Tibial nerve (tissue), 3 donors: Measurements from ENCODE around the gene PLPPR3.

ENCODE experiments used
- POLR2A ChIP-seq, 2 donors: fragments of 450-650 bp; IDR thresholded peaks; one replicate each; pipeline ENCODE4 v1.6.1; 2017; ENCODE audit warnings: antibody characterized with exemption in 2 of 2, mild to moderate bottlenecking in 2 of 2, moderate library complexity in 2 of 2
- TF ChIP-seq, protein P1 (sequence below), 5 experiments: fragments of 200-600 bp in 3 of 5; fragments of 450-650 bp in 2 of 5; sonication (generic) in 3 of 5; IDR thresholded peaks; one replicate each; pipeline ENCODE4 v1.5.1; 2016 to 2019; ENCODE audit warnings: antibody characterized with exemption in 5 of 5, mild to moderate bottlenecking in 3 of 5, moderate library complexity in 2 of 5

DNA sequence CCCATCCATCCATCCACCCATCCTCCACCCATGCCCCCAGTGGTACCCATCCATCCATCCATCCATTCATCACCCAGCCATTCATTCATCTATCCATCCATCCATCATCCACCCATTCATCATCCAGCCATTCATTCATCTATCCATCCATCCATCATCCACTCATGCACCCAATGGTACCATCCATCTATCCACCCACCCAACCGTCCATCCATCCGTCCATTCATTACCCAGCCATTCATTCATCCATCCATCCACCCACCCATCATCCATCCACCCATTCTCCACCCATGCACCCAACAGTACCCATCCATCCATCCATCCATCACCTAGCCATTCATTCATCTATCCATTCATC, 5.3 kb downstream of the PLPPR3 start:
- TF ChIP-seq, protein P1, sequence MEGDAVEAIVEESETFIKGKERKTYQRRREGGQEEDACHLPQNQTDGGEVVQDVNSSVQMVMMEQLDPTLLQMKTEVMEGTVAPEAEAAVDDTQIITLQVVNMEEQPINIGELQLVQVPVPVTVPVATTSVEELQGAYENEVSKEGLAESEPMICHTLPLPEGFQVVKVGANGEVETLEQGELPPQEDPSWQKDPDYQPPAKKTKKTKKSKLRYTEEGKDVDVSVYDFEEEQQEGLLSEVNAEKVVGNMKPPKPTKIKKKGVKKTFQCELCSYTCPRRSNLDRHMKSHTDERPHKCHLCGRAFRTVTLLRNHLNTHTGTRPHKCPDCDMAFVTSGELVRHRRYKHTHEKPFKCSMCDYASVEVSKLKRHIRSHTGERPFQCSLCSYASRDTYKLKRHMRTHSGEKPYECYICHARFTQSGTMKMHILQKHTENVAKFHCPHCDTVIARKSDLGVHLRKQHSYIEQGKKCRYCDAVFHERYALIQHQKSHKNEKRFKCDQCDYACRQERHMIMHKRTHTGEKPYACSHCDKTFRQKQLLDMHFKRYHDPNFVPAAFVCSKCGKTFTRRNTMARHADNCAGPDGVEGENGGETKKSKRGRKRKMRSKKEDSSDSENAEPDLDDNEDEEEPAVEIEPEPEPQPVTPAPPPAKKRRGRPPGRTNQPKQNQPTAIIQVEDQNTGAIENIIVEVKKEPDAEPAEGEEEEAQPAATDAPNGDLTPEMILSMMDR (IDR thresholded peaks at IDR 0.05) = no peak
- no peak for TF ChIP-seq POLR2A (IDR thresholded peaks at IDR 0.05)
